ENCODE results near the gene USHBP1.

USHBP1 gene

GRCh38 chr19:17215127-17215971 is 49.2 kb downstream of the USHBP1 start, which contains the start of gene USE1:
USE1 (plus strand) TSS chr19:17215357; CDS start chr19:17215406, 49 bp downstream.
- DNase-seq, result peak; percentile 42 to 93 (median 84)

DNA sequence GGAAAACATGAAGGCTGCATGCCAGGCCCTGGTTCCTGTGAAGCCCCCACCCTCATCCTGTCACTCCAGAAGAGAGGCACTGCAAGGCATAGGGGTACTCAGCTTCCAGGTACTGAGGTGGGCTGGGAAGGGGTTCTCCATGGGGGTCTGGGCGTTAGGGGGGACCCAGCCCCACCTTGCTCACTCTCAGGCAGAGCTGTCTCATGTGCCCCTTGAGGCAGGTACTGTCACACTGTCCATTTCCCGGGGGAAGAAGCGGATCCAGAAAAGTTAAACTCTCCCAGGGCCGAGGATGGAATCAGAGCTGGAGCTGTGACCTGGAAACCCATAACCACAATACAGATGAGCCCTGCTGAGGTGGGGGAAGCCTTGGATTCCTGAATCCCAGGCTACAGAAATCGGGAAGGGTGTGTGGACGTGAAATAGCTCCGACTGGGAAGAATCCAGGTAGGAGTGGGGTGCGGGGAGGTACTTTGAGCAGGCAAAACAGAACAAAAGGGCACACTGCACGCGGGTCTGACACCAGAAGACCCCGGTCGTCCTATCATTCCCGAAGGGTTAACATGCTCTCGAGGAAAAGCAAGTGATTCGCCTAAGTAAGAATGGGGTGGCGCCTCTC is 49.9 kb downstream of the USHBP1 start:
- DNase-seq, result no peak

GRCh38 chr19:17213334-17213733 is 51.2 kb downstream of the USHBP1 start:
- no peak for DNase-seq

DNA sequence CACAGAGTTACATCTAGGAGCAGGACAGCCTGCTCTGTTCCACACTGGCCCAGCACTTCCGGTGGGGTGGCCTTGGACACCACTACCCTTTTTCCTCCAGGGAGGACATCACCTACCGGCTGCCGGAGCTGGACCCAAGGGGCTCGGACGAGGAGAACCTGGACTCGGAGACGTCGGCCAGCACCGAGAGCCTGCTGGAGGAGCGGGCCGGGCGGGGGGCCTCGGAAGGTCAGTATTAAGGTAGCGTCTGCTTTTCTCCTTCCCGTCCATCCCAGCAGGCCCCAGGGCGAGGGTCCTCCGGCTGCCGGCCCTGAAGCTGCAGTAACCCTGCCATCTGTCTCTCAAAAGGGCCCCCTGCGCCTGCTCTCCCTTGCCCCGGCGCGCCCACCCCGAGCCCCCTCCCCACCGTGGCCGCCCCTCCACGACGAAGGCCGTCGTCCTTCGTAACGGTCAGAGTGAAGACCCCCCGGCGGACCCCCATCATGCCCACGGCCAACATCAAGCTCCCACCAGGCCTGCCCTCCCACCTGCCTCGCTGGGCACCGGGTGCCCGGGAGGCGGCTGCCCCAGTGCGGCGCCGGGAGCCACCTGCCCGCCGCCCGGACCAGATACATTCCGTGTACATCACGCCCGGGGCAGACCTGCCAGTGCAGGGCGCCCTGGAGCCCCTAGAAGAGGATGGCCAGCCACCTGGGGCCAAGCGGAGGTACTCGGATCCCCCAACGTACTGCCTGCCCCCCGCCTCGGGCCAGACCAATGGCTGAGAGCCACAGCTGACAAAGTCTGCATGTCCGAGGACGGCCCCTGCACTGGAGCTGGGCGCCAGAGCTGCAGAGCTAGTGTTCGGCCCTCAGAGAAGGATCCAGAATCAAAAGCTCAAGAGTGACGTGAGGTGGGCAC is 52.7 kb downstream of the USHBP1 start:
- no peak for DNase-seq

GRCh38 chr19:17210296-17210695 is 54.2 kb downstream of the USHBP1 start:
- DNase-seq, result no peak

DNA sequence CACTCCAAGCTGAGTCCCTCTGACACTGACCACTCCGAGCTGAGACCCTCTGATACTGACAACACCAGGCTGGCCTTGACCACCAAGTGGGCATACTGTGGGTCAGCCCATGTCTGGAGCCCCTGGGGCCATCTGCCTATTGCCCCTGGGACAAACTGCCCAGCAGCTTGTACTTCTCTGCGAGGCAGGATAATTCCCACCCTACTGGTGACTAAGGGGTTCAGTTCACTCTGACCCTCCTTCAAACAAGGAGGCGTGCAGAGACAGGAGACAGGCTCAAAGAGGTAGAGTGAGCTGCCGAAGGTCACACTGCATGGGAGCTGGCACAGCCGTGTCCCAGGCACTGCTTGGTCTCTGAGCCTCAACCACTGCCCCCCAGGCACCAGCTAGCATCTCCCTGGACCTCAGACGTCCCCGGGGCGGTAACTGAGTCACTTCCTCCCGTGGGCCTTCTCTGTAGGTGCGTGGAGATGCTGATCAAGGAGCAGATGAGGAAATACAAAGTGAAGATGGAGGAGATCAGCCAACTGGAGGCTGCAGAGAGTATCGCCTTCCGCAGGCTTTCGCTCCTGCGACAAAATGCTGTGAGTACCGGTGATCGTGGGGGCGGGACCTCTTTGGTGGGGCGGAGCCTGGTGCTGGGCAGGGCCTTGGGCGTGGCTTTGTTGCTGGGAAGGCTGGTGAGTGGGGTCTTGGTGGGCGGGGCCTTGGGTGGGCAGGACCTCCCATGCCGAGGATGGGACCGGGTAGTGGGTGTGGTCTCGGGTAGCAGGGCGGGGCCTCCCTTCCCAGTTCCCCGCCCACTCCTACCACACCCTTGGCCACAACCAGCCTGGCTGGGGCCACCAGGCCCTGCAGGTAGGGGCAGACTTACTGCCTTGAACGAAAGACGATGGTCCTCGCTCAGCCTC is 55.2 kb downstream of the USHBP1 start:
- DNase-seq, result peak in 4 of 56 donors; percentile 6 to 34 (median 8)

DNA sequence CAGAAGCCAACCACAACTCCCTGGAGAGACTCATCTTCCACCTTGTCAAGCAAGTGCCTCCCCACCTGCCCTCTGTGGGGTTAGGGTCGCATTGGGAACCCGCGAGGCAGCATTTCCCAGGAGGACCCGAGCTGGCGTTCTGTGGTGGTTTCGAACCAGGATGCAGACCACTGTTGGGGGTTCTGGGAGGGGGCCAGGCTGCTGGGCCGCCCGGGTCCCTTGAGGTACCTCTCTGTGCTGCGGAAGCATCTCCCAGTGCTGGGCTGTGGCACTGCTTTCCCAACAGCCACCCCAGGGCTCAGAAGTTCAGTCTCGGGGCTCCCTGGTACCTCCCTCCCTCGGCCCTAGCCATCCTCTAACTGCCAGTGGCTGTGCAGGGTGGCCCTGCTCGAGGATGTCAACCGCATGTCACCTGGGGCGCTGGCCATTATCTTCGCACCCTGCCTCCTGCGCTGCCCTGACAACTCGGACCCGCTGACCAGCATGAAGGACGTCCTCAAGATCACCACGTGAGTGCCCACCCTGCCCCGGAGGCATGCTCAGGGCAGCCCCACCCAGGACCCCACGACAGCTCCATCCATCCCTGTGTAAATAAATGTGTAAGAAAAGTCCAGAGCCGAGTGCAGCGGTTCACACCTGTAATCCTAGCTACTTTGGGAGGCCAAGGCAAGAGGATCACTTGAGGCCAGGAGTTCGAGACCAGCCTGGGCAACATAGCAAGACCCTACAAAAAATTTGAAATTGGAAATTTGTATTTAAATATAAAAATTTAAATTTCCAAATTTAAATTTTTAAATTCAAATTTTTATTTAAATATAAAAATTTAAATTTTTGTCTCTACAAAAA is 57.6 kb downstream of the USHBP1 start:
- no peak for DNase-seq

GRCh38 chr19:17205237-17206140 is 59.1 kb downstream of the USHBP1 start:
- peak in 24 of 56 donors; percentile 0 to 60 (median 22) for DNase-seq

DNA sequence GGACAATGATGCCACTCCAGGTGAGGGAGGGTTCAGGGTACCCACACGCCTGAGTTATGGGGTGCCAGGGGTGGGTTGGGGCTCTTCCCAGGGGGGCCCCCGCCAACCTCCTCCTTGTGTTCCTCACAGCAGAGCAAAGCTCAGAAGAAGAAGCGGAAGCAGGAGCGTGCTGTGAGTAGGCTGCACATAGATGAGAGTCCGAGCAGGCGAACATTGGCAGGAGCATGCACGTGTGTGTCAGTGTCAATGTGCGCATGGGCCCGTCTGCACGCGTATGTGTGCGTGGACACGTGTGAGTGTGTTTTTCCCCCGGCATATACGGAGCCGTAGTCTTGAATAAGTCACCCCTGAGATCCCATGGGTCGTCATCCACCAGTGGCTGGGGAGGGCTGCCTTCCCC is 61.8 kb downstream of the USHBP1 start:
- DNase-seq, result no peak

GRCh38 chr19:17202249-17202648 is 62.3 kb downstream of the USHBP1 start:
- peak in 1 of 56 donors; percentile 29 for DNase-seq

GRCh38 chr19:17200408-17201079 is 64.0 kb downstream of the USHBP1 start:
- DNase-seq, result no peak
